ENCODE data around the gene TMEM151B. TPM values are rescaled to one million over a fixed set of nuclear protein-coding genes. Genes with fewer than 3 reads are reported as not detected.

The TMEM151B gene
- total RNA-seq, 4 donors from 2014 or later, result 0.10 to 0.15 TPM; not detected in 2

DNA sequence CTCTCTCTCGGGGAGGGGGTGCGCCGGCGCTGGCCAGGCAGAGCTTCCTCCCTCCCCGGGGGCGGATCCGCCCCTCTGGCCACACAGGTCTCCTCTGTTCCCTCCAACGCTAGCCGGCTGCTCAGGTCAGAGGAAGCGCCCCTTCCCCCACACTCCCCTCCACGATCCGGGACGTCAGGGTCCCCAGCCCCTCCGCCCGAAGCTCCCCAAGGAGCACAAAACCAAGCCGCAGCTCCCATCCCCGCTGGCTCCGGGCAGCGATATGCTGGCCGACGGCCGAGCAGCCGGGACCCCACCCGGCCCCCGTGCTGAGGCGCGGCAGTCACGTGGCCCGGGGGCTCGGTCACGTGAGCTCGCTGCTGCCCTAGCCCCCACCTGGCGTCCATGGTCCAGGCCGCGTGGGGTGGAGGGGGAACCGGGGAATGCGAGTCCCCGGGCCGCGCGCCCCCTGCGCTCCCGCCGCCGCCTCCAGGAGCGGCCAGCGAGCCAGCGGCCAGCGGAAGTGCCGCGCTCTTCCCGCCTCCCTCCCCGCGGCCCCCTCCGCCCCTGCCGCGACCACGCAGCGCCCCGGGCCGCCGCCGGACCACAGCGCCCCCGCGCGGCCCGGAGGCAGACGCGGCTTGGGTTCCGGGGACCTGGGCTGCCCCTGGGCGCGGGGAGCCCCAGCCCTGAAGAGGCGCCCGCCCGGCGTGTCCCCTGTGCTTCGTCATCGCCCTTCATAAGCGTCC, 13.1 kb upstream of the TMEM151B start, which contains the start of gene SLC35B2:
TSS of gene SLC35B2 (minus strand) at position 504 of the 728 bp plus-strand sequence. CDS start at position 386, 118 bp downstream.
- Histone ChIP-seq H3K27ac (peak within 1 kb of the TSS; percentile 92), H3K9me3 (no peaks in the 10 kb centered on the region), H3K36me3 (peaks cover 51% of the 10 kb centered on the region), H3K4me1 (peaks cover 33% of the 10 kb centered on the region), H3K27me3 (no peaks in the 10 kb centered on the region), H3K4me3 (peak within 1 kb of the TSS; percentile 95)
- 0% methylated on average over 24 of the region's 80 CpGs for WGBS
- DNase-seq (ENCODE audit: low spot score in 2 of 2), result peak in 1 of 2 donors; percentile 83
- TF ChIP-seq POLR2A (IDR thresholded peaks at IDR 0.05) (peak in 1 of 2 donors; percentile 20), POLR2AphosphoS5 (IDR thresholded peaks at IDR 0.05) (no peak)
- TF ChIP-seq, protein P1, sequence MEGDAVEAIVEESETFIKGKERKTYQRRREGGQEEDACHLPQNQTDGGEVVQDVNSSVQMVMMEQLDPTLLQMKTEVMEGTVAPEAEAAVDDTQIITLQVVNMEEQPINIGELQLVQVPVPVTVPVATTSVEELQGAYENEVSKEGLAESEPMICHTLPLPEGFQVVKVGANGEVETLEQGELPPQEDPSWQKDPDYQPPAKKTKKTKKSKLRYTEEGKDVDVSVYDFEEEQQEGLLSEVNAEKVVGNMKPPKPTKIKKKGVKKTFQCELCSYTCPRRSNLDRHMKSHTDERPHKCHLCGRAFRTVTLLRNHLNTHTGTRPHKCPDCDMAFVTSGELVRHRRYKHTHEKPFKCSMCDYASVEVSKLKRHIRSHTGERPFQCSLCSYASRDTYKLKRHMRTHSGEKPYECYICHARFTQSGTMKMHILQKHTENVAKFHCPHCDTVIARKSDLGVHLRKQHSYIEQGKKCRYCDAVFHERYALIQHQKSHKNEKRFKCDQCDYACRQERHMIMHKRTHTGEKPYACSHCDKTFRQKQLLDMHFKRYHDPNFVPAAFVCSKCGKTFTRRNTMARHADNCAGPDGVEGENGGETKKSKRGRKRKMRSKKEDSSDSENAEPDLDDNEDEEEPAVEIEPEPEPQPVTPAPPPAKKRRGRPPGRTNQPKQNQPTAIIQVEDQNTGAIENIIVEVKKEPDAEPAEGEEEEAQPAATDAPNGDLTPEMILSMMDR (IDR thresholded peaks at IDR 0.05), result peak; percentile 53 to 87

DNA sequence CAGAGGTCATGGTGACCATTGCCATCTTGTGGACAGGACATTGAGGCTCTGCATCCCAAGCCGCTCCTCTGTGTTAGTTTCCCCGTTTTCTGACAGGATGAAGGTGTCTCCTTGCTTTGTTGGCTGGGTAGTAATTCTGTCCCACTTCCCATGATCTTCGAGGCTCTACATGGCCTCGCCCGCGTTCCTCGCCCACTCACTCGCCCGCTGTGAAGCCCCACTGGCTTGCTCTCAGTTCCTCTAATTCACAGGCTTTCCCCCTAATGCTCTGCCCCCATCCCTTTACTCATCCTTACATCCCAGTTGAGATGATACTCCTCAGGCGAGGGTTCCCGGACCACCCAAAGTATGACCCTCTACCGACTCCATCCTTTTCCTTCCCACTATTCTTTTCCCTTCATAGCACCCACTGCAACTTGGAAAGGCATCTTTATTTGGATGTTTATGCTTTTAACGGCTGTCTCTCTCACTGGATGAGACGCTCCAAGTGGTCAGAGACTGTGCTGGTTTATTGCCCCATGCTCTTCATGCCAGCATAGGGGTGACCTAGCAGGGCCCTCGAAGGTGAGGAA, 12.4 kb upstream of the TMEM151B start:
- peak overlapping the region; percentile 92 for H3K27ac ChIP-seq
- 26% methylated on average over 14 of the region's 15 CpGs for WGBS
- no peaks in the 10 kb centered on the region for H3K9me3 ChIP-seq
- no peaks in the 10 kb centered on the region for H3K27me3 ChIP-seq
- no peak for DNase-seq (ENCODE audit: low spot score in 2 of 2)
- peaks cover 39% of the 10 kb centered on the region for H3K4me1 ChIP-seq
- peaks cover 44% of the 10 kb centered on the region for H3K36me3 ChIP-seq
- peak overlapping the region; percentile 95 for H3K4me3 ChIP-seq
- no peak for TF ChIP-seq POLR2A (IDR thresholded peaks at IDR 0.05)
- TF ChIP-seq, protein P1 (IDR thresholded peaks at IDR 0.05), result no peak
- TF ChIP-seq POLR2AphosphoS5 (IDR thresholded peaks at IDR 0.05), result no peak
- TF ChIP-seq EP300 (IDR thresholded peaks at IDR 0.05), result no peak

DNA sequence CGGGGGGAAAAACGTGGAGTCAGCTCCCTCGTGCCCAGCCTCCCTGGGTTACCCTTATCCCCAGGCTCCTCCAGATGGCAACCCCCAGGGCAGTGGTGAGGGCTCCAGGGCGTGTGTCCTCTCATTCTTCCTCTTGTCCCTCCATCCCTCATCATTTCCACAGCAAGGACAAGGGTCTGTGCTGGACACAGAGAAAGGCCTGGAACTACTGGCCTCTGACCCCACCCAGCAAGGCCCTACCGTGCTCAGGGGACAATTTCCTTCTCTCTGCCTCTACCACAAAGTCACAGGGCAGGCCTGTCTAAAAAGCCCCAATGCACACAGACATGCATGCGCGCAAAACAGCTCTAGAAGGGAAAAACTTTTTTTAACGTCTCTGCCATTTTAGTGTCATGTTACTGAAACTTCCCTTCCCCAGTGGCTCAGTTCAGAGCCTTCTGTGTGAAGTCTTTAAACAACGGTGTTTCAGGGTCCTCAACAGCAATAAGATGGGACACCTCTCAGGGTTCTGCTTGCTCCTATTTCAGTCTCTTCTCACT, 11.9 kb upstream of the TMEM151B start:
- H3K36me3 ChIP-seq, result peaks cover 39% of the 10 kb centered on the region

DNA sequence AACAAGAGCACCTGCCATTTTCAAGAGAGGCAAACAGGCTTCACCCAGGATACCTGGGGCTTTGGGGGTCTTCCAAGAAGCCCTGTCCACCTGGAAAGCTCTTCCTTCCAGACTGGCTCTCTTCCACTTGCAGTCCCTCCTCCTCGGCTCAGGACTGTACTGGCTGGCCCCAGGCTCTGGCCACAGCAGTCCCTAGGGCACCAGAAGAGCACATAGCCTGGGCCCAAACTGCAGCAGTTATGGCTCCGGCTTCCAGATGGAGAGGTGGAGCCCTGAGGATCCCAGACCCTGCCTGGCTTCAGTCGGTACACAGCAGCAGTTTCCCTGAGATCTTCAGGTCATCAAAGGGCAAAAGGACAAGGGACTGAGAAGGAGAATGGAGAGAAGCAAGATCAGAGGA, 11.3 kb upstream of the TMEM151B start:
- TF ChIP-seq, protein P1 (IDR thresholded peaks at IDR 0.05), result no peak
- TF ChIP-seq POLR2AphosphoS5 (IDR thresholded peaks at IDR 0.05), result no peak
- TF ChIP-seq POLR2A (IDR thresholded peaks at IDR 0.05), result no peak
- TF ChIP-seq EP300 (IDR thresholded peaks at IDR 0.05), result no peak
- no peak for DNase-seq (ENCODE audit: low spot score in 2 of 2)
- peaks cover 34% of the 10 kb centered on the region for H3K36me3 ChIP-seq
- H3K4me3 ChIP-seq, result no peak overlapping the region
- no peak overlapping the region for H3K27ac ChIP-seq
- no peaks in the 10 kb centered on the region for H3K9me3 ChIP-seq
- WGBS, result 90% methylated on average over 3 of the region's 3 CpGs
- no peaks in the 10 kb centered on the region for H3K27me3 ChIP-seq
- peaks cover 46% of the 10 kb centered on the region for H3K4me1 ChIP-seq

More for the DNA sequence above, 11.9 kb upstream of the TMEM151B start:
- Histone ChIP-seq H3K27me3 (no peaks in the 10 kb centered on the region), H3K4me3 (no peak overlapping the region), H3K9me3 (no peaks in the 10 kb centered on the region), H3K27ac (no peak overlapping the region), H3K4me1 (peaks cover 42% of the 10 kb centered on the region)
- no peak for DNase-seq (ENCODE audit: low spot score in 2 of 2)
- TF ChIP-seq, protein P1 (IDR thresholded peaks at IDR 0.05), result no peak
- TF ChIP-seq EP300 (IDR thresholded peaks at IDR 0.05) (no peak), POLR2AphosphoS5 (IDR thresholded peaks at IDR 0.05) (no peak)
- 91% methylated on average over 6 of the region's 9 CpGs for WGBS

DNA sequence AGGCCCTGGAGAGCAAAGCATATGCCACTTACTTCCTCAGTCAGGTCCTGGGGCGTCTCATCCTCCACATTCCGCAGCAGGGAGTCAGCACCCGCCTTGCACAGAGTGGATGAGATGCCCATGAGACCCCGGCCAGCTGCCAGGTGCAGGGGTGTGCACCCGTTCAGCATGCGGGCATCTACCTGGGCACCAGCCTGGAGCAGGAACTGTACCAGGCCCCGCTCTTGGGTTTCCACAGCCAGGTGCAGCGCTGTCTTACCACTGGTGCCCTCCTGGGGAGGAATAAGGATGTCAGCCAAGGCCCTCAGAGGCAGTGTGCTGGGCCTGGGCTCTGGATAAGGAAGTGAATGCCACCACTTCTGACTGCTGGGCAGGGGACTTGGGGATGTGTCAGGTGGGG, 10.2 kb upstream of the TMEM151B start:
- 86% methylated on average over 7 of the region's 8 CpGs for WGBS
- peaks cover 55% of the 10 kb centered on the region for H3K4me1 ChIP-seq
- no peak overlapping the region for H3K27ac ChIP-seq
- H3K4me3 ChIP-seq, result no peak overlapping the region
- no peaks in the 10 kb centered on the region for H3K9me3 ChIP-seq
- H3K27me3 ChIP-seq, result no peaks in the 10 kb centered on the region
- peaks cover 23% of the 10 kb centered on the region for H3K36me3 ChIP-seq
- DNase-seq (ENCODE audit: low spot score in 2 of 2), result no peak
- TF ChIP-seq, protein P1 (IDR thresholded peaks at IDR 0.05), result no peak
- TF ChIP-seq EP300 (IDR thresholded peaks at IDR 0.05) (no peak), POLR2AphosphoS5 (IDR thresholded peaks at IDR 0.05) (no peak), POLR2A (IDR thresholded peaks at IDR 0.05) (no peak)
